WTC11 (cell line): ENCODE measurements around the gene ATP5F1D. TPM values are rescaled to one million over a fixed set of nuclear protein-coding genes. Genes with fewer than 3 reads are reported as not detected.
A peak's percentile ranks its signal among the peaks of the same experiment; 100 is the strongest.

Source experiments
- ATAC-seq: fragments of 200-7000 bp; cut with Tn5 transposase; 2 replicates; pipeline ENCODE4 v1.10.0; 2021; ENCODE audit warnings: mild to moderate bottlenecking, moderate library complexity
- CTCF ChIA-PET: fragments of 300-600 bp; sonication (Branson Sonifier 250); formaldehyde crosslinking; loops from one replicate; lab custom pipeline; 2021; ENCODE audit warnings: antibody characterized with exemption; lab: Charles Lee
- POLR2A ChIA-PET: fragments of 350-600 bp; sonication (Branson Sonifier 250); formaldehyde crosslinking; loops from one replicate; lab custom pipeline; 2021; ENCODE audit warnings: antibody characterized with exemption; lab: Charles Lee
- DNase-seq: peaks from one replicate; pipeline ENCODE4 v3.0.0; 2021; ENCODE audit warnings: low spot score
- H3K27ac Mint-ChIP-seq: 2 replicates; pipeline ENCODE4 v1.8.0; 2021; ENCODE audit warnings: mixed read lengths
- H3K27me3 Mint-ChIP-seq: 2 replicates; pipeline ENCODE4 v1.8.0; 2021; ENCODE audit warnings: low read depth, mild to moderate bottlenecking, moderate library complexity, mixed read lengths
- H3K36me3 Mint-ChIP-seq: 2 replicates; pipeline ENCODE4 v1.8.0; 2021; ENCODE audit warnings: mixed read lengths
- H3K4me1 Mint-ChIP-seq: 2 replicates; pipeline ENCODE4 v1.8.0; 2022; ENCODE audit warnings: mixed read lengths
- H3K4me3 Mint-ChIP-seq: 2 replicates; pipeline ENCODE4 v1.8.0; 2021; ENCODE audit warnings: mild to moderate bottlenecking, moderate library complexity, mixed read lengths
- H3K9me3 Mint-ChIP-seq: 2 replicates; pipeline ENCODE4 v1.8.0; 2021; ENCODE audit warnings: mixed read lengths
- ARID4B ChIP-seq: sonication (generic); formaldehyde crosslinking; IDR thresholded peaks from 2 replicates; pipeline ENCODE4 v1.8.0; 2023; ENCODE audit warnings: missing genetic modification reagents, mild to moderate bottlenecking, borderline replicate concordance
- CTCF ChIP-seq: fragments of 200-600 bp; IDR thresholded peaks from 2 replicates; pipeline ENCODE4 v1.8.0; 2022; ENCODE audit warnings: antibody characterized with exemption
- E2F4 ChIP-seq: sonication (generic); formaldehyde crosslinking; IDR thresholded peaks from 2 replicates; pipeline ENCODE4 v1.8.1; 2022; ENCODE audit warnings: low read depth, mild to moderate bottlenecking, moderate library complexity, missing genetic modification reagents, borderline replicate concordance
- E2F5 ChIP-seq: sonication (generic); formaldehyde crosslinking; IDR thresholded peaks from 2 replicates; pipeline ENCODE4 v1.8.1; 2022; ENCODE audit warnings: mild to moderate bottlenecking, moderate library complexity, missing genetic modification reagents
- MAX ChIP-seq: sonication (generic); formaldehyde crosslinking; IDR thresholded peaks from 2 replicates; pipeline ENCODE4 v1.8.0; 2022; ENCODE audit warnings: mild to moderate bottlenecking, missing genetic modification reagents
- MLX ChIP-seq: sonication (generic); formaldehyde crosslinking; IDR thresholded peaks from 2 replicates; pipeline ENCODE4 v1.8.1; 2023; ENCODE audit warnings: mild to moderate bottlenecking, missing genetic modification reagents, moderate library complexity
- OVOL2 ChIP-seq: fragments of 250-450 bp; sonication (Bioruptor Pico); IDR thresholded peaks from 2 replicates; pipeline ENCODE4 v1.9.0; 2021; ENCODE audit warnings: mild to moderate bottlenecking, borderline replicate concordance
- RELA ChIP-seq: sonication (generic); formaldehyde crosslinking; IDR thresholded peaks from 2 replicates; pipeline ENCODE4 v1.8.1; 2022; ENCODE audit warnings: missing genetic modification reagents, mild to moderate bottlenecking, borderline replicate concordance
- SP1 ChIP-seq: sonication (generic); formaldehyde crosslinking; conservative IDR thresholded peaks from 2 replicates; pipeline ENCODE4 v1.8.1; 2022; ENCODE audit warnings: missing genetic modification reagents
- ZNF263 ChIP-seq: sonication (generic); formaldehyde crosslinking; IDR thresholded peaks from 2 replicates; pipeline ENCODE4 v1.8.1; 2022; ENCODE audit warnings: low read depth, mild to moderate bottlenecking, moderate library complexity, missing genetic modification reagents
- ZNF671 ChIP-seq: fragments of 250-450 bp; sonication (Bioruptor Pico); IDR thresholded peaks from 2 replicates; pipeline ENCODE4 v1.8.0; 2021; ENCODE audit warnings: mild to moderate bottlenecking
- total RNA-seq: library from RNA; stranded (reverse); gene quantifications from 3 replicates; pipeline ENCODE4 v1.2.3, GENCODE V29; 2021

Gene ATP5F1D
- total RNA-seq, 1 experiment from 2014 or later = 277 TPM

GRCh38 chr19:1240925-1241324 lies 626 bp upstream of the ATP5F1D start (continued):
- TF ChIP-seq MLX (CRISPR knock-in tag) = no peak
- TF ChIP-seq OVOL2 (CRISPR knock-in tag) = no peak
- TF ChIP-seq E2F5 = no peak
- TF ChIP-seq E2F4 (CRISPR knock-in tag) = no peak

- H3K4me1 Mint-ChIP-seq = peaks cover 18% of the 10 kb centered on the region
- no peaks in the 10 kb centered on the region for H3K9me3 Mint-ChIP-seq
- H3K27ac Mint-ChIP-seq = peak overlapping the region; percentile 80; the same call in 1 of the 2 replicates
- H3K4me3 Mint-ChIP-seq = no peak overlapping the region
- no peaks in the 10 kb centered on the region for H3K36me3 Mint-ChIP-seq
- H3K27me3 Mint-ChIP-seq = peaks cover 4% of the 10 kb centered on the region; the same call in 1 of the 2 replicates
- peak; percentile 93 for DNase-seq
- CTCF ChIA-PET = interaction anchor here (0.5 to 9.7 kb wide), 84 partner anchors 8 to 996 kb away, joined by 3 to 648 read pairs (median 4); partner anchors contain the start of genes ARHGAP45, CIRBP, FAM174C and NDUFS7
- peak; percentile 43 for ATAC-seq
- TF ChIP-seq ARID4B (CRISPR knock-in tag) (0 out of 2 replicates have a peak, but pooled peaks have one; percentile 62), ZNF263 (CRISPR knock-in tag) (no peak), ZNF671 (CRISPR knock-in tag) (no peak), SP1 (CRISPR knock-in tag) (no peak), MAX (CRISPR knock-in tag) (0 out of 2 replicates have a peak, but pooled peaks have one; percentile 37), CTCF (peak; percentile 74), RELA (CRISPR knock-in tag) (0 out of 2 replicates have a peak, but pooled peaks have one; percentile 34)
- POLR2A ChIA-PET = interaction anchor here (0.5 to 3.4 kb wide), 11 partner anchors 9 to 780 kb away, joined by 3 to 37 read pairs (median 4); partner anchors contain the start of gene CIRBP
Observed at GRCh38 chr19:1243768-1244692, 2.5 kb downstream of the ATP5F1D start.
